Upper lobe of left lung (tissue), 4 donors: ENCODE measurements around the gene KCNH8.

Experiments
- EP300 ChIP-seq, 4 donors: sonication (generic); formaldehyde crosslinking; IDR thresholded peaks; one replicate each; pipeline ENCODE4 v1.5.1; 2017; ENCODE audit warnings: antibody characterized with exemption in 4 of 4, control low read depth in 2 of 4
- POLR2A ChIP-seq, 4 donors: fragments of 450-650 bp; IDR thresholded peaks; one replicate each; pipeline ENCODE4 v1.5.1; 2016 to 2017; ENCODE audit warnings: antibody characterized with exemption in 4 of 4, mild to moderate bottlenecking in 2 of 4
- POLR2AphosphoS5 ChIP-seq, 2 donors: sonication (generic); formaldehyde crosslinking; IDR thresholded peaks; one replicate each; pipeline ENCODE4 v1.5.1; 2017; ENCODE audit warnings: antibody characterized with exemption in 2 of 2
- TF ChIP-seq, protein P1 (sequence below), 6 experiments: fragments of 450-650 bp in 4 of 6; fragments of 200-600 bp in 2 of 6; sonication (generic) in 2 of 6; IDR thresholded peaks; one replicate each; pipeline ENCODE4 v1.5.1; 2016 to 2019; ENCODE audit warnings: antibody characterized with exemption in 6 of 6

DNA sequence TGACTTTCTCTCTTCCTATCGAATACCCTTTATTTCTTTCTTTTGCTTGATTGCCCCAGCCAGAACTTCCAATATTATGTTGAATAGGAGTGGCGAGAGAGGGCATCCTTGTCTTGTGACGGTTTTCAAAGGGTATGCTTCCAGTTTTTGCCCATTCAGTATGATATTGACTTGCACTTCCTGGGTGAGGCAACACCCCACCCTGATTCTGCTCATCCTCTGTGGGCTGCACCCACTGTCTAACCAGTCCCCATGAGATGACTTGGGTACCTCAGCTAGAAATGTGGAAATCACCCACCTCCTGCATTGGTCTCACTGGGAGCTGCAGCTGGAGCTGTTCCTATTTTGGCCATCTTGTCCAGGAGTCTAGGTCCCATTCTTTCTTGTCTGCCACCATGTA lies 44.8 kb upstream of the KCNH8 start:
- TF ChIP-seq, protein P1, sequence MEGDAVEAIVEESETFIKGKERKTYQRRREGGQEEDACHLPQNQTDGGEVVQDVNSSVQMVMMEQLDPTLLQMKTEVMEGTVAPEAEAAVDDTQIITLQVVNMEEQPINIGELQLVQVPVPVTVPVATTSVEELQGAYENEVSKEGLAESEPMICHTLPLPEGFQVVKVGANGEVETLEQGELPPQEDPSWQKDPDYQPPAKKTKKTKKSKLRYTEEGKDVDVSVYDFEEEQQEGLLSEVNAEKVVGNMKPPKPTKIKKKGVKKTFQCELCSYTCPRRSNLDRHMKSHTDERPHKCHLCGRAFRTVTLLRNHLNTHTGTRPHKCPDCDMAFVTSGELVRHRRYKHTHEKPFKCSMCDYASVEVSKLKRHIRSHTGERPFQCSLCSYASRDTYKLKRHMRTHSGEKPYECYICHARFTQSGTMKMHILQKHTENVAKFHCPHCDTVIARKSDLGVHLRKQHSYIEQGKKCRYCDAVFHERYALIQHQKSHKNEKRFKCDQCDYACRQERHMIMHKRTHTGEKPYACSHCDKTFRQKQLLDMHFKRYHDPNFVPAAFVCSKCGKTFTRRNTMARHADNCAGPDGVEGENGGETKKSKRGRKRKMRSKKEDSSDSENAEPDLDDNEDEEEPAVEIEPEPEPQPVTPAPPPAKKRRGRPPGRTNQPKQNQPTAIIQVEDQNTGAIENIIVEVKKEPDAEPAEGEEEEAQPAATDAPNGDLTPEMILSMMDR (IDR thresholded peaks at IDR 0.05): no peak
- no peak for TF ChIP-seq POLR2A (IDR thresholded peaks at IDR 0.05)
- TF ChIP-seq EP300 (IDR thresholded peaks at IDR 0.05): no peak
- TF ChIP-seq POLR2AphosphoS5 (IDR thresholded peaks at IDR 0.05): no peak
